Measurements from ENCODE around the gene PUSL1. TPM values are rescaled to one million over a fixed set of nuclear protein-coding genes. Genes with fewer than 3 reads are reported as not detected.

PUSL1 gene
- total and polyA plus RNA-seq, 11 donors: 6.8 to 17.7 (median 10.3) TPM

- TF ChIP-seq CTCF (IDR thresholded peaks at IDR 0.05) (no peak), POLR2A (IDR thresholded peaks at IDR 0.05) (no peak)
- 88 to 92% (median 91%) methylated on average over 17 to 22 of the region's 22 CpGs for WGBS, 4 donors
- ATAC-seq (no peak), DNase-seq (no peak)
- no peaks in the 10 kb centered on the region for H3K9me3 ChIP-seq
- no peak overlapping the region for H3K27ac ChIP-seq
- no peak overlapping the region for H3K4me3 ChIP-seq
- intact Hi-C loops (cut with DNase I): no loop called here
- no peaks in the 10 kb centered on the region for H3K27me3 ChIP-seq
- peaks cover 3 to 27% (median 19%) of the 10 kb centered on the region in 12 donors for H3K4me1 ChIP-seq
- H3K36me3 ChIP-seq: peaks cover 0 to 60% (median 53%) of the 10 kb centered on the region in 9 donors
Observed at GRCh38 chr1:1311107-1312104, 3.0 kb downstream of the PUSL1 start.

- no peak overlapping the region for H3K27ac ChIP-seq
Observed at GRCh38 chr1:1312450-1313314, 4.3 kb downstream of the PUSL1 start.

GRCh38 chr1:1313500-1314236, 5.3 kb downstream of the PUSL1 start:
- TF ChIP-seq POLR2A (IDR thresholded peaks at IDR 0.05): no peak
- TF ChIP-seq CTCF (IDR thresholded peaks at IDR 0.05): no peak
- Histone ChIP-seq H3K27ac (no peak overlapping the region), H3K4me3 (no peak overlapping the region)

More at GRCh38 chr1:1312450-1313314, 4.3 kb downstream of the PUSL1 start:
- Histone ChIP-seq H3K36me3 (peaks cover 0 to 71% (median 58%) of the 10 kb centered on the region in 9 donors), H3K27me3 (no peaks in the 10 kb centered on the region), H3K4me3 (no peak overlapping the region), H3K9me3 (no peaks in the 10 kb centered on the region), H3K4me1 (peaks cover 0 to 22% (median 13%) of the 10 kb centered on the region in 12 donors)
- TF ChIP-seq CTCF (IDR thresholded peaks at IDR 0.05) (no peak), POLR2A (IDR thresholded peaks at IDR 0.05) (no peak)
- DNase-seq: no peak
- intact Hi-C loops (cut with DNase I): no loop called here
- ATAC-seq: no peak
- WGBS, 4 donors: 90 to 93% (median 92%) methylated on average over 21 to 49 of the region's 49 CpGs

More at GRCh38 chr1:1313500-1314236, 5.3 kb downstream of the PUSL1 start:
- H3K27me3 ChIP-seq: no peaks in the 10 kb centered on the region
- peaks cover 0 to 31% (median 18%) of the 10 kb centered on the region in 12 donors for H3K4me1 ChIP-seq
- 87 to 93% (median 89%) methylated on average over 24 to 37 of the region's 37 CpGs for WGBS, 4 donors
- intact Hi-C loops (cut with DNase I): no loop called here
- ATAC-seq (no peak), DNase-seq (no peak)
- peaks cover 0 to 78% (median 64%) of the 10 kb centered on the region in 9 donors for H3K36me3 ChIP-seq
- no peaks in the 10 kb centered on the region for H3K9me3 ChIP-seq
